Measurements from ENCODE around the gene PLCG1.
A peak's percentile ranks its signal among the peaks of the same experiment; 100 is the strongest.
"Not testable (repeated sequence)": the region's sequence is repeated elsewhere in the genome, so short reads cannot be mapped to it uniquely, and the experiment has no call there.

The PLCG1 gene

GRCh38 chr20:41136680-41137613, at the start of gene PLCG1:
Gene PLCG1, plus strand, starts transcription at chr20:41137543. Its CDS starts 99 bp downstream, at chr20:41137642.
- peak; percentile 96 for DNase-seq

- DNase-seq = no peak
Observed at GRCh38 chr20:41087777-41088176, 49.6 kb upstream of the PLCG1 start.

GRCh38 chr20:41089555-41089954, 47.8 kb upstream of the PLCG1 start:
- DNase-seq = no peak

- no peak for DNase-seq
Observed at GRCh38 chr20:41091927-41092326, 45.4 kb upstream of the PLCG1 start.

- DNase-seq = no peak
Observed at GRCh38 chr20:41094353-41095055, 42.8 kb upstream of the PLCG1 start.

GRCh38 chr20:41095110-41095969, 42.0 kb upstream of the PLCG1 start:
- DNase-seq = peak; percentile 82

- no peak for DNase-seq
Observed at GRCh38 chr20:41098703-41099250, 38.6 kb upstream of the PLCG1 start.

GRCh38 chr20:41100001-41100480, 37.3 kb upstream of the PLCG1 start:
- DNase-seq = no peak

- DNase-seq = no peak
Observed at GRCh38 chr20:41101660-41102059, 35.7 kb upstream of the PLCG1 start.

GRCh38 chr20:41108531-41108930, 28.8 kb upstream of the PLCG1 start:
- no peak for DNase-seq

- DNase-seq = no peak
Observed at GRCh38 chr20:41110012-41110411, 27.3 kb upstream of the PLCG1 start.

GRCh38 chr20:41110930-41111577, 26.3 kb upstream of the PLCG1 start:
- DNase-seq = no peak

- DNase-seq = no peak
Observed at GRCh38 chr20:41111578-41111951, 25.8 kb upstream of the PLCG1 start.

GRCh38 chr20:41116282-41116956, 20.9 kb upstream of the PLCG1 start:
- no peak for DNase-seq

- not testable (repeated sequence) for DNase-seq
Observed at GRCh38 chr20:41118159-41118558, 19.2 kb upstream of the PLCG1 start.

- no peak for DNase-seq
Observed at GRCh38 chr20:41118632-41119031, 18.7 kb upstream of the PLCG1 start.

GRCh38 chr20:41119614-41120561, 17.5 kb upstream of the PLCG1 start:
- no peak for DNase-seq

GRCh38 chr20:41121399-41121798, 15.9 kb upstream of the PLCG1 start:
- no peak for DNase-seq

- DNase-seq = no peak
Observed at GRCh38 chr20:41123631-41124030, 13.7 kb upstream of the PLCG1 start.

- DNase-seq = no peak
Observed at GRCh38 chr20:41124451-41125094, 12.8 kb upstream of the PLCG1 start.

Data from eye (tissue), 1 donor.